GM21825 (cell line): ENCODE measurements around the gene KCNK13.

Source experiments
- ATAC-seq: cut with Tn5 transposase; IDR thresholded peaks from one replicate; pipeline ENCODE4 v1.9.1; 2021; ENCODE audit warnings: mild to moderate bottlenecking, moderate library complexity; ENCODE audit not compliant: unreplicated experiment

Gene KCNK13

DNA sequence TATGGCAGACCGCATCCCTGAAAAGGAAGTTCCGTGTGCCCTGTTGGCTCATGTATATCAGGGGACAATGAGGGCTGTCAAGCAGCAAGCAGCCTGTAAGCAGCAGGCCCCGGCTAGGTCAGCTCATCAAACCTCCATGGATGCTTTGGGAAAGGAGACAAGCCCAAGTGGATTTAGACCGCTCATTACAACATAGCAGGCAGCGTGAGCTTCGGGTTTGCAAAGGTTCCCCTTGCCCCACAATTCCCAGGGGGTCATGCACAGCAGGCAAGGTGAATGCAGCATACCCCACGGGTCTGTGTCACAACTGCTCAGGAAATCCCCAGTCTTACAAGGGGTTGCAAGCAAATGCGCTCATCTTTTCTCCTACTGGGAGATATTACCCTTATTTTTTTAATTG is 54.6 kb downstream of the KCNK13 start:
- ATAC-seq, result no peak

DNA sequence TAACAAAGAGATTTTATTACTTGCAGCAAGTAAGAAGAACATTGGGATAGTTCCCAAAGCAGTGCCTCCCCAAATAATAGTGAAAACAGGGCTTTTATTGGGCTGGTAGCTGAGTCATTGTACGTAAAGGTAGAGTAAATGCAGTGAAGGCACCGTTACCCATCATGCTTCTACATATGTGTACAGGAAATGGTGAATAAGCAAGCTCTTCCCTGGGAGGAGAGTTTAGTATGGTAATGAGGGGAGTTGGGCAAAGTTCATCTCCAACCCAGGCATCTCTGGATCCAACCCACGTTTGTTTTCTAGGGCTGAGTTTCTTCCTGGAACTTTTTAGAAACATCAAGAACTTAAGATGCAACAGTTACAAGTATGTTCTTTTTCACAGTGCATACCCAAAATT is 56.2 kb downstream of the KCNK13 start:
- ATAC-seq, result no peak

DNA sequence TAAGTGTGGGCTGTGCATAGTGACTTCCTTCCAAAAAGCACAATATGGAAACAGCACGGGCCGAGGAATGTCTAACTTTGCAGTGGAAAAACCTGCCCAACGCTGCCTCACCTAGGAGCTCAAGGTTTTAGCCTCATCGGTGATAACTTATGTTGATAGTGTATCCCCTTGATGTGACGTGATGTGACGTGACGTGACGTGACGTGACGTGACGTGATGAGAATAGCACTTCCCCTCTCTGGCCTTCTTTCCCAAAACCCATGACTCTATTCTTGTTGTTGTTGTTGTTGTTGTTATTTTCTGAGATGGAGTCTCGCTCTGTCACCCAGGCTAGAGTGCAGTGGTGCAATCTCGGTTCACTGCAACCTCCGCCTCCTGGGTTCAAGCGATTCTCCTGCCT is 64.5 kb downstream of the KCNK13 start:
- ATAC-seq, result no peak

DNA sequence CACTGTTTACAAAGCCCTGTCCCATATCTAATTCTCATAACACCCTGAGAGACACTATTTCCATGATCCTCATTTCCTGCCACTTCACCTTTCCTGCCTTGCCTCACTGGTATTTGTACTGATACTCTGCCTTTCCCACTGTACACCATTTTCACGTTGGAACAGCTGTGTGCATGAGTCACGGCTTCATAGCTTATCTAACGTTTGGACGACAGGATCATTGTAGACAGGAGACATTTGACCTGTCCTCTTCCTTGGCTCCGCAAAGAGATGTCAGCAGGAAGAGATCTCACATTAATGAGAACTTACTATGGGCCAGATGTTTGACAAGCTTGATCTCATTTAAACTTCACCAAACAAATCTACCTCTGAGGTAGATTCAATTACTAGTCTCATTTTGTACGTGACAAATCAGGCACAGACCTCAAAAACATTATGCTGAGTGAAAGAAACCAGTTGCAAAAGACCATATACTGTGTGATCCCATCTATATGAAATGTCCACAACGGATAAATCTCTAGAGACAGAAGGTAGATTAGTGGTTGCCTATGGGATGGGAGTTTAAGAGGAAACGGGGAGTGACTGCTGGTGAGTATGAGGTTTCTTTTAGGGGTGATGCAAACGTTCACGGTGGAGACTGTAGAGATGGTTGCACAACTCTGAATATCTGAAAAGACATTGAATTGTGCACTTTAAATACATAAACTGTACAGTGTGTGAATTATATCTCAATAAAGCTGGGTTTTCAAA is 71.2 kb downstream of the KCNK13 start:
- ATAC-seq, result no peak

DNA sequence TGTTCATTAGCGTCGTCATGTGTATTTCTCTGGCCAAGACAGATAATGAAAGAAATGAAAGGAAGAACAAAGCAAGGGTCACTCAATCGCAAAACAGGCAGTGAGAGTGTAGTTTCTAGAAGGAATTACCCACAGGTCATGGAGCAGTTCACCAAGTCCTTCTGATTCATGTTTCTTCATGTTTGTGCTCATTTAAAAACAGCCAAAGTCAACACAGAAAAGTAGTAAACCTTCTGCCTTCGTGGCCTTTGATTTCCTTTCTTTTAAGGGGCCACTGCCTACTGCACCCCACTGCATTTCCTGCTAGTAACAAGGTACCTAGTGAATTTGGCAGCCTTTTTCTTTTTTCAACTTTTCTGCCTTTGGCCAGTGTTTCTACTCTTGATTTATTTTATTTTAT is 75.1 kb downstream of the KCNK13 start:
- ATAC-seq, result no peak

DNA sequence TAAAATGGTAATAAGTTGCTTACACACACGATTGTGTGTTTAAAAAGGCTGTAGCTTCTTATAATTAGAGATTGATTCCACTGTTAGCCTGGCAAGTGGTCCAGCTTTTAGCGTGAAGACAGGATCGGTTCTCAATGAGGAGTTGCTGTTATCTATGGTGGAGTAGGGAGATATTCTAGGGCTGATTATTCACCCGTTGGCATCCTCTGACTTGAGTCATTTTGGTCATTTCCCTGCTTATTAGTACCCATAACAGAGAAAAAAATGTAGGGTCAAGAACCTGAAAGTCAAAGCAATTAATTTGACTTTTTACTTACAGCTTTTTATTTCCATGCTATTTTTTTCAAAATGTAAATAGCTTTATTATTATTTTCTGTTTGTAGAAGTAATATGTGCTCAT is 76.0 kb downstream of the KCNK13 start:
- no peak for ATAC-seq

DNA sequence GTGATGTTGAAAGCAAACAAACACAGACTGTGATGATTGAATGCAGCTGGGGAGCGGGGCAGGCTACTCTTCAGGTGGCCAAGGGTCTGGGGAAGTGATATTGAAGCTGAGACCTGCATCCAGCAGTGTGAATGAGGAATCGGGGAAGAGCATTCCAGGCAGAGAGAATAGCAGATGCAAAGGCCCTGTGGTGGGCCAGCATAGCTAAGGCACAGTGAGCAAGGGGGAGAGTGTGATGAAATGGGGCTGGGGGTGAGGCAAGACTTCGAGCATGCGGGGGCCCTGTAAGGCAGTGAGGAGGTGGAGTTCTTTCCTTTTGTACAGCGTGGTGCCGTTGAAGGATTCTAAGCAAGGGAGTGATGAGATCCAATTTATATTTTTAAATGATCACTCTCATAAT is 77.4 kb downstream of the KCNK13 start:
- ATAC-seq, result no peak

DNA sequence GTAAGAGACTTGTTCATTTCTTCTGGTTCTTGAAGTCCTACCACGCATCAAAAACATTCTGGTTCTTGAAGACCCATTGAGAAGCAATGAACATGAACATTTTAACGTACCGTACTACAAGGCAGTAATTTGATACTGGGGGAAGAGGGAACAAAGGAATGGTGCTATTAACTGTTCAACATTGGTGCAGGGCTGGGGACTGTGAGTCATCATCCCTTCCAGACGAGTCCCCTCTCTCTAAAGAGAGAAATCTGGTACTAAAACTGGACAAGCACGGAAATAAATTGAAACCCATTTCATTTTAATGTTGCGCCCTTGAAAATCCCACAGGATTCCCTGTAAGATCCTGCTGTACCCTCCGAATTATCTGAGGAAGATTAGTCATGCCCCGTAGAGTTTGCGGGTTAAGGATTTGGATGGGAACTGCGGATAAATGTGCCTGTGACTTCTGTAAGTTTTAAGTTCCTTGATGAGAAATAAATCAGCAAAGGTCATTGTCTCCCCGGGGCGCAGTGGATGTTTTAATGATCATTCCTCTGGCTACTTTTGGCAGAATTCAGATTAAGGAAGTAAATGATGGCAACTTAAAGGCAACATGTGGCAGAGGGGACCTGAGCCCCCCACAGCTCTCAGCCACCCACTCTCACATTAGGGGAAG is 78.6 kb downstream of the KCNK13 start:
- ATAC-seq, result no peak

DNA sequence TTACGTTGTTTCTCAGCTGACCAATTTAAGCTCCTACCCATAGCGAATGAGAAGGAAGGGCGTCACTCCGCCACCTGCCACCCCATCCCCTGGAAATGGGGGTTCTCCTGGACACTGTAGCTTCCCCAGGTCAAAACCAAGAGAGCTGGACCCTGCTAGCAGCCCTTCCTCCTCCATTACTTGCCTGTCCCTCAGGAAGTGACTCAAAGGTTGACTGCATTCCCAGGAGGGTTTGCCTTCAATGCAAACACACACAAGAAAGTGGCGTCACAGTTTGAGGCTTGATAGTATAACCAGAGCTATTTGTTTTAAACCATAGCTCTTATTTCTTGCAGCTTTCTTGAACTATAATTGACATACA is 79.1 kb downstream of the KCNK13 start:
- no peak for ATAC-seq

DNA sequence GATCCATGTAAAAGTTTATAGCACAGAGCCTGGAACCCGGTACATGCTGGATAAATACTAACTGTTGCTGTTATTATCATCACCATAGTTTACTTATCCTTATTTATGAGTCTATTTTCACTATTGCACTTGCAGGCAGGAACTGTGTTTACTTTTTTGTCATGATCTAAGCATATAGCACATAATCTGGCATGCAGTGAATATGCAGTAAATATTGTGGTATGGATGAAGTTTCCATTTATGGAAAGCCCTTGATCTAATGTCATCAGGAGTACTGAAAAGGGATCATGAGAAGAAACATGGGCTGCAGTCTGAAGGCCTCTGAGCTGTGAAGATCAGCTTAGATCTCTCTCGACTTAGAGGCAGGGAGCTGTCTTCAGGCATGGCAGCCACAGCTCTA is 91.6 kb downstream of the KCNK13 start:
- ATAC-seq, result no peak

DNA sequence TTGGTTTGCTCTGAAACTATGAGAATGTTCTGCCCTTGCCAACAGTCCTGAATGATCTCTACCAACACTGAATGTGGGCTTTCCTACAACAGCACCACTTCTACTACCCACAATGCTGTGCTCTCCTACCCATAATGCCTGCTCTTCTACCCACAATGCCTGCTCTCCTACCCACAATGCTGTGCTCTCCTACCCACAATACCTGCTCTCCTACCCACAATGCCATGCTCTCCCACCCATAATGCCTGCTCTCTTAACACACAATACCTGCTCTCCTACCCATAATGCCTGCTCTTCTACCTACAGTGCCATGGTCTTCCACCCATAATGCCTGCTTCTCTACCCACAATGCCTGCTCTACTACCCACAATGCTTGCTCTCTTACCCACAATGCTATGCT is 92.3 kb downstream of the KCNK13 start:
- ATAC-seq, result no peak

DNA sequence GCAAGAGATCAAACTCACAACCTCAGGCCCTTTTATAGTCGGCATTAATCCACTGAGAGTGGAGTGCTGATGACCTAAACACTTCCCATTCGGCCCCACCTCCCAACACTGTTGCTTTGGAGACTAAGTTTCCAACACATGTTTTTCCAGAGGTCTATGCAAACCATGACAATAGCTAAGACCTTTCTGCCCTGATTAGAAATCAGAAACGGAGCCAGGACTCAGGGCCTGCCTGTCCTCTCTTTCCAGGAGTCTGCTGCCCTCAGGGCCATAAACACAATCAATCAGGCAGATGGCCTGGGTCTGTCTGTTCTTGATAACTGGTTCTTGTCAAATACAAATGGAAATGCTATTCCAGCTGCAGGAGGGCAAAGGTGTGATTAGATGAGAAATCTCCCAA is 97.4 kb downstream of the KCNK13 start:
- no peak for ATAC-seq

DNA sequence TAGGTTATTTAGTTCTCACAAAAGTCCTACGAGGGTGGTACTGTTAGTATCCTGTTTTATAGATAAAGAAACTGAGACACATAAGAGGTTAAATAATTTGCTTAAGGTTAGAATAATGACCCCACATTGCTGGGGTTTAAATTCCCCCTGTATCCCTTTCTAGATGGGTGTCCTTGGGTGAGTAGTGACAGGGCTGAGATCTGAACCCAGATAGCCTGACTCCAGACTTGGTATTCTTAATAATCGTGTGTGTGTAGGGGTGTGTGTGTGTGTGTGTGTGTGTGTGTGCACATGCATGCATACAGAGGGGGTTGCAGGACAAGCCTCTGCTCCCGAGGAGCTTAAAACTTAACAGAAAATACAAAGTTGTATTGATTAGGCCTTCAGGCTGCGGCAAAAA is 97.9 kb downstream of the KCNK13 start:
- no peak for ATAC-seq

DNA sequence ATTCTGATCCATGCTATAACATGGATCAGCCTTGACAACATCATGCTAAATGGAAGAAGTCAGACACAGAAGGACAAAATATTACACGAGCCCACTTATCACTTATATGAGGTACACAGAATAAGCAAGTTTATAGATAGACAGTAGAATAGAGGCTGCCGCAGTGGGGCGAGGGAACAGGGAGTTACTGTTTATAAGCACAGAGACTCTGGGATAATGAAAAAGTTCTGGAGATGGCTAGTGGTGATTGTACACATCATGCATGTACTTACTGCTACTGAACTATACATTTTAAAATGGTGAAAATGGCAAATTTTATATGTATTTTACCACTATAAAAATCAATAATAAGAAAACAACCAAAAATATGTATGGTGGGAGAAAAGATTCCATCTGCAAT is 99.3 kb downstream of the KCNK13 start:
- no peak for ATAC-seq

DNA sequence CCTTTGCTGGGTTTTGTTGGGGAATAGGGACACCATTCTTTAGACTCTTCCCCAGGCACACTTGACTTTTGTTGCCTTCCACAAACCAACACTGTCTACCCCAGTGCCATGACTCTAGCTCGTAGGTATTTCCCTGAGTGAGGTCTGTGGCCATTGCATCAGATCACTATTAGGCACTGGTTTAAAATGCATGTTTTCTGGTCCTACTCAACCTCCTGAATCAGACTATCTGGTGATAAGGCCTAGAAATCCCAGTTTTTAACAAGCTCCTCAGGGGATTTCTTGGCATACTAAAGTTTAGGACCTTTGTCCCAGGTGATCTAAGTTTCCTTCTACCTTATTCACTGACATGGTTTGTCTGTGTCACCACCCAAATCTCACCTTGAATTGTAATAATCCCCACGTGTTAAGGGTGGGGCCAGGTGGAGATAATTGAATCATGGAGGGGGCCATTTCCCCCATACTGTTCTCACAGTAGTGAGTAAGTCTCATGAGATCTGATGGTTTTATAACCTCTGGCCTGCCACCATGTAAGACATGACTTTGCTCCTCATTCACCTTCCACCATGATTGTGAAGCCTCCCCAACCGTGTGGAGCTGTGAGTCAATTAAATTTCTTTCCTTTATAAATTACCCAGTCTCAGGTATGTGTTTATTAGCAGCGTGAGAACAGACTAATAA is 106.8 kb downstream of the KCNK13 start:
- no peak for ATAC-seq

DNA sequence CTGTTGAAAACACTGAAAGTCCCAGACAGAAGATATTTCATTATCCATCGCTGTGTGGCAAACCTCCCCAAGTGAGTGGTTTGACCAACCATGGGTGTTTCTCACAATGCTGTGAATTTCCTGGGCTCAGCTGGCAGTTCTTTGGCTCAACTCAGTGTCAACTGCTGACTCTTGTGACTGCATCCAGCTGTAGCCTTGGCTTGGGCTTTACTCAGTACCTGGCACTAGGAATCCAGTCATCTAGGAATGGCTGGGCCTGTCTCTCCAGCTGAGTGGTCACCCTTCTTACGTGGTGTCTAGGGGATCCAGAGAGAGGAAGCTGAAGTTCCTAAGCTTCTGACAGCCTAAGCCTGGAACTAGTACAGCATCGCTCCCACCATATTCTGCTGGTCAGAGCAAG is 113.8 kb downstream of the KCNK13 start:
- ATAC-seq, result no peak

DNA sequence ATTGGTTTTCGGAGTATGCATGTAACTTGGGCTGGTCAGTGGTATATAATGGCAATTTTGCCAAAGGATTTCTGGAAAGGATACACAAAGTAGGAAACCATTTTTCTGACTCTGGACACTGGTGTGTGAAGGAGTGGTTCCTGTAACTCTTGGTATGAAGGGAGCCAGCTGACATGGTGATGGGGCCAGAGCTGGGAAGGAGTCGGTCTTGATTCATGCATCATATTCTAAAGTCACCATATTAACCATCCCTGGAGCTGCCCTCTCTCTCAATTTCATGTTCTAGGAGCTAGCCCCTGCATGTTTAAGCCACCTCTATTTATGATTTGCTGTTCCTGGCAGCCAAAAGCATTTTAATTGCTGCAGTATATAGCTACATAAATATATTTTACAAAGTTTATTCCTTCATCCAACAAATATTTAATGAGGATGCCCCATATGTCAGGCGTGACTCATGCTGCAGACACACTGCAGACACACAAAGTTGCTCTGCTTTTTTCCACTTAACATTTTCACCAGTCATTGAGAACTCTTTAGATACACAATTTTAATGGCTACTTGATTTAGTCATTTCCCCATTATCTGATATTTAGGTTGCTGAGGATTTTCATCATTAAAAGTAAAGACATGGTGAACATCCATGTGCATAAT is 115.9 kb downstream of the KCNK13 start:
- no peak for ATAC-seq

DNA sequence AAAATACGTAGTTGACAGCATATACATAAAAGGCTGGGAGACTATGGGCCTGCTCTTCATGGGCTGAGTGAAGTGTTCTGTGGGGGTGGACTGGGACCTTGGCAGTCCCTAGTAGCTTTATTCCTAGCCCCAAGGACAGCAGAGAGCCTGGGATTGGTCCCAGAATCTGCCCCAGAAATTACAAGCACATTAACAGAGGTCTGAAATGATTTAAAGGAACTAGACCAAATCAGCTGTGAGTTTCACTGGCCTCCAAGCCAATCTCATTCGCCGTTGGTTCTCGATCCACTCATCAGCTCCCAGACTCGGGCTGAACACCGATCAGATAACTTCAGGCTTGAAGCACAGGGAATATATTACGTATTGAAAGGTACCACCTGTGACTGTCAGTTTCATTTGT is 117.6 kb downstream of the KCNK13 start:
- no peak for ATAC-seq

DNA sequence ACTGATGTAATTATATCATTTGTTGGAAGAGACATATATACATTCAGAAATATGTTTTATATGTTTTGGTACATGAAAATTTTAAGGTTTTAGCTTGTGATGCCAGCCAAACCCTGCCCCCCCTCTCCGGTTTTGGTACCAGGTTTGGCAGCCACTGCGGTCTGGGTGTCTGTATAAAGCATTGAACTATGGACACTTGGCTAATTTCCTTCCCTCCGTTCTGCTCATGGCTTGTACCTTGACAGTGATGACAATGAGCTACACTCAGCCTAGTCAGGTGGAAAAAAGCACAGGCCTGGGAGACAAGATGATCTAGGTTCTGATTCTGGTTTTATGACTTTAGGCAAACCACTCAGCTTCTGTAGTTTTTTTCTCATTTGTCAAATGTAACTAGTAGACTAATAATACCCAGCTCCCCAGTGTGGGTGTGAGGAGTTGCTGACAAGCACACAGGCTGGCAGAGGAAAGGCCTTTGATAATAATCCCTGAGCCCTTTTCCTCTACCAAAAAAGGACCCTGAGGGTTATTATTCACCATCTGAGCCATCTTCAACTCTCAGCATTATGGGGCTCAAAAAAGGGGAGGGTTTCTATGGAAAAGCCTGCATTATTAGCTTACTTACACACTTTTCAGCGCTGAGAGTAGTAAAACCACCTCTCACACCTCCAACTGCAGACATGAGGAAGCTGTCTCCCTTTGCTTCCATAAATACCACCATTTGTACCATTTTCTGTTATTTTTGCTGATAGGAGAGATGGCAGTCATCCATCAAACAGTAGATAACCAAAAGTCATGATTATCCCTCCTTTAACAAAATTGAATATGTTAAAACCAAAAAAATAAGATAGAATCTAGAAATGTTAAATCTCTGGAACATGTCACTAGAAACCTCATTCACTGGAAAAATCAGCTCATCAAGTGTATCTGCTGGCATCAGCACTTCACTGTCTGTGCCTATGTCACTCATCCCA is 118.3 kb downstream of the KCNK13 start:
- no peak for ATAC-seq

DNA sequence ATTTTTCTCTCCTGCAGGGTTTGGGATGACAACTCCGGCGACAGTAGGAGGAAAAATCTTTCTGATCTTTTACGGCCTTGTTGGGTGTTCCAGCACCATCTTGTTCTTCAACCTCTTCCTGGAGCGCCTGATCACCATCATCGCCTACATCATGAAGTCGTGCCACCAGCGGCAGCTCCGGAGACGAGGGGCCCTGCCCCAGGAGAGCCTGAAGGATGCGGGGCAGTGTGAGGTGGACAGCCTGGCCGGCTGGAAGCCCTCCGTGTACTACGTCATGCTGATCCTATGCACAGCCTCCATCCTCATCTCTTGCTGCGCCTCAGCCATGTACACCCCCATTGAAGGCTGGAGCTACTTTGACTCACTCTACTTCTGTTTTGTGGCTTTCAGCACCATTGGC is 122.3 kb downstream of the KCNK13 start:
- ATAC-seq, result no peak
